Panc1 (cell line): ENCODE data around the gene TRDN.

Source experiments
- SIN3A ChIP-seq: IDR thresholded peaks from 2 replicates; pipeline ENCODE4 v1.6.1; 2012; ENCODE audit warnings: low read depth, mild to moderate bottlenecking, low read length, moderate library complexity, borderline replicate concordance; ENCODE audit not compliant: insufficient read depth
- TF ChIP-seq, protein P1 (sequence below): fragments of 450-650 bp; IDR thresholded peaks from 2 replicates; pipeline ENCODE4 v1.5.1; 2017; ENCODE audit warnings: mild to moderate bottlenecking

DNA sequence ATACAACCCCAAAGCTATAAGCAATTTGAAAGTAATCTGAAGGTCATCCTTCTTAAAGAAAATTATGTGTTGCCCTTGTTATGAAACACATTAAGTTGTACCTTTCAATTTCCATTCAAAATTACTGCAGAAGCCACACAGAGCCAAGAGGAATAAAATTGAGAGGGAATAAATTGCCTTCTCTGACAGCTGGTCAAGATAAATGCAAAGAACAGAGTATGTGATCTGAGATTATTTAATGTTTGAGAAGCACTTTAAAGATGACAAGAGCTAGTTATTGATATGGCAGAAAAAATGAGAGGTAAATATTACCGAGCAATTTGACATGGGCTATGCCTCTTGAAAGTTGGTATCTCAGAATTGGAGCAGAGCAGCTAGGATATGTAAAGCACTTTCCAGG lies 61.6 kb downstream of the TRDN start:
- TF ChIP-seq, protein P1, sequence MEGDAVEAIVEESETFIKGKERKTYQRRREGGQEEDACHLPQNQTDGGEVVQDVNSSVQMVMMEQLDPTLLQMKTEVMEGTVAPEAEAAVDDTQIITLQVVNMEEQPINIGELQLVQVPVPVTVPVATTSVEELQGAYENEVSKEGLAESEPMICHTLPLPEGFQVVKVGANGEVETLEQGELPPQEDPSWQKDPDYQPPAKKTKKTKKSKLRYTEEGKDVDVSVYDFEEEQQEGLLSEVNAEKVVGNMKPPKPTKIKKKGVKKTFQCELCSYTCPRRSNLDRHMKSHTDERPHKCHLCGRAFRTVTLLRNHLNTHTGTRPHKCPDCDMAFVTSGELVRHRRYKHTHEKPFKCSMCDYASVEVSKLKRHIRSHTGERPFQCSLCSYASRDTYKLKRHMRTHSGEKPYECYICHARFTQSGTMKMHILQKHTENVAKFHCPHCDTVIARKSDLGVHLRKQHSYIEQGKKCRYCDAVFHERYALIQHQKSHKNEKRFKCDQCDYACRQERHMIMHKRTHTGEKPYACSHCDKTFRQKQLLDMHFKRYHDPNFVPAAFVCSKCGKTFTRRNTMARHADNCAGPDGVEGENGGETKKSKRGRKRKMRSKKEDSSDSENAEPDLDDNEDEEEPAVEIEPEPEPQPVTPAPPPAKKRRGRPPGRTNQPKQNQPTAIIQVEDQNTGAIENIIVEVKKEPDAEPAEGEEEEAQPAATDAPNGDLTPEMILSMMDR, result no peak
- no peak for TF ChIP-seq SIN3A
